ENCODE results near the gene PSMC3IP.
"Not testable (repeated sequence)": the region's sequence is repeated elsewhere in the genome, so short reads cannot be mapped to it uniquely, and the experiment has no call there.

The PSMC3IP gene, protein sequence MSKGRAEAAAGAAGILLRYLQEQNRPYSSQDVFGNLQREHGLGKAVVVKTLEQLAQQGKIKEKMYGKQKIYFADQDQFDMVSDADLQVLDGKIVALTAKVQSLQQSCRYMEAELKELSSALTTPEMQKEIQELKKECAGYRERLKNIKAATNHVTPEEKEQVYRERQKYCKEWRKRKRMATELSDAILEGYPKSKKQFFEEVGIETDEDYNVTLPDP

DNA sequence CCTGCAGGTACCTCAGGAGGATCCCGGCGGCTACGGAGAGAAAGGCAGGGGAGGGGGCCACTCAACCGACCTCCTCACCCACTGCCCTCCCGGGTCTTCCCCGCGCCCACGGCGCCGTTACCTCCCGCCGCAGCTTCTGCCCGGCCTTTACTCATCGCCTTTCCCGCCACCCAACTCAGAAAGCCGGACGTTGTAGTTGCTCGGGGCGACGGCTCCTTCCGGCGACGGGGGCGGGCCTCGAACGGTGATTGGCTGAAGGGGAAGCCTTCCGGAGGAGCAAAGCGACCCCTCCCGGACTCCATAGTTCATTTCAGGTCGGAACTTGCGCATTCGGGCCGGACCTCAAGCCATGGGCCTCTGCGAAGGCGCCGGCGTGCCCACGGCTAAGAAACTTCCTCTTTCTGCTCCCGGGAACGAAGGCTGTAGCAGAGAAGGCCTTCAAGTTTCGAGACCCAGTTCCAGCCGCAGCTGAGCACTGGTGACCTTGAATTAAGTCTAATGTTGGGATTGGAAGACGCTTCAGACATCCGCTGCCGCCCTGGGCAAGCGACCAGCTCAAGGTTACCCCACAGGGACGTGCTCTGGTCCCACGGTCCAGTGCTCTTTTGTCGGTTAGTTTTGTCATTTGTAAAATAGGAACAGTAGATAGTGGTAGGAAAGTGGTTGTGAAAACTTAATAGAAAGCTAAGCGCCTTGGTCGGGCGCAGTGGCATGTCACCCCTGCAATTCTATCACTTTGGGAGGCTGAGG is at the start of gene PSMC3IP:
PSMC3IP (minus strand) TSS at position 198 of the 750 bp plus-strand sequence; CDS start at position 155, 43 bp downstream.
- peak; percentile 96 to 97 for DNase-seq

DNA sequence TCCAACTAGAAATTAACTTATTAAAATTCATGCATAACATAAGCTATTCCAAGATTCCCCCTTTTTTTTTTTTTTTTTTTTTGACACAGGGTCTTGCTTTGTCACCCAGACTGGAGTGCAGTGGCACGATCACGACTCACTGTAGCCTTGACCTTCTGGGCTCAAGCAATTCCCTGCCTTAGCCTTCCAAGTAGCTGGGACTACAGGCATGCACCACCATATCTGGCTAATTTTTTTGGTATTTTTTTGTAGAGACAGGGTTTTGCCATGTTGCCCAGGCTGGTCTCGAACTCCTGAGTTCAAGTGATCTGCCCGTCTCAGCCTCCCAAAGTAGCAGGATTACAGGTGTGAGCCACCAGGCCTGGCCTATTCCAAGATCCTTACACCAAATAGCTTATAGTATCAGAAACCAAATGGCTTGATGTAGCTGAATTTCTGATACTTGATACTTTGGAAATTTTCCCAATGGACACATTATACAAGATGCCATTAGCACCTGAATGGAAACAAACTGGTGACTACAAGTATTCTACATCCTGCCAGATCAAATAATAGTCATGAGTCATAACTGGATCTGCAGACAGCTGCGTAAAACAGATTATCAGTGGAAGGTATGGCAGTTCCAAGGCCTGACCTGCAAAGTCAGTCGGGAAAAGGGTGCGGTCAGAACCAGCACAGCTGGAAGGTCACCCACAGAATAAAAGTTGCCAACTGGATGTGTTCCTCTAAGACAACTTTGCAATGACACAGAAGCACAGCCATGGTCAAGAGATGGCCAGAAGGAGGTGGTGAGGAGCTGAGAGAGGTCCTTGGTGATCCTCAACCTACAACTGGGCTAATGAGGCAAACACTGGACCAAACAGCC is 46.4 kb upstream of the PSMC3IP start:
- no peak for DNase-seq

- no peak for DNase-seq
Observed at GRCh38 chr17:42623271-42623670, 45.7 kb upstream of the PSMC3IP start.

- DNase-seq = not testable (repeated sequence)
Observed at GRCh38 chr17:42621987-42622386, 44.5 kb upstream of the PSMC3IP start.

DNA sequence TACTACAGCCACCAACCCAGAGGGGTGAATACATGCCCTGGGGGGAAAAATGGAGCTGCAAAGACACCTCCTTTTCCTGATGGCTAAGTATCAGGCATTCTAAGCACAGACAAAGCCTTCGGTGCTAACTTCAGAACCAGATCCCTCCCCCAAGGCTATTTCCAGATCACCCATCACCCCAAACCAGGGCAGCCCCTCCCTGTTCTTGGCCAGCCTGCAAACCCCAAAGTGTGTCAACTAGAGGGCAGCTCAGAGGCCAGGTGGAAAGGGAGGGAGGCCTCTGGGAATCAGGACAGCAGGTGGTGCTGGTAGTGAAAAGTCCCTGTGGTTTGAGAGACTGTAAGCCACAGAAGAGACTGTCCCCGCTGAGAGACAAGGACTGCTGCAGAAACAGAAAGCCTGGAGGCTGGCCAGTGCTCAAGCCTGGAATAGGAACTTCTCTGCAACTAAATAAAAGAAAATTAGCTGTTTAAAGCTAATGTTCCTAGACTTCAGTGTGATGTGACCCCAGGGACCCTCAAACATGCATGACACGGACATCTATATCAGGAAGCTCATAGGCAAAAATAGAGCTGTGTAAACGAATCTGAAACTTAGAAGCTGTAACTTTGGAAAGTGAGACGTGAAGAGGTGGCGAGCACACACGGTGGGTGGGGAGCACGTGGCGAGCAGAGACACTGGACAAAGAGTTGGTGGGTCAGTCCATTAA is 41.1 kb upstream of the PSMC3IP start:
- DNase-seq = peak; percentile 1 to 8

DNA sequence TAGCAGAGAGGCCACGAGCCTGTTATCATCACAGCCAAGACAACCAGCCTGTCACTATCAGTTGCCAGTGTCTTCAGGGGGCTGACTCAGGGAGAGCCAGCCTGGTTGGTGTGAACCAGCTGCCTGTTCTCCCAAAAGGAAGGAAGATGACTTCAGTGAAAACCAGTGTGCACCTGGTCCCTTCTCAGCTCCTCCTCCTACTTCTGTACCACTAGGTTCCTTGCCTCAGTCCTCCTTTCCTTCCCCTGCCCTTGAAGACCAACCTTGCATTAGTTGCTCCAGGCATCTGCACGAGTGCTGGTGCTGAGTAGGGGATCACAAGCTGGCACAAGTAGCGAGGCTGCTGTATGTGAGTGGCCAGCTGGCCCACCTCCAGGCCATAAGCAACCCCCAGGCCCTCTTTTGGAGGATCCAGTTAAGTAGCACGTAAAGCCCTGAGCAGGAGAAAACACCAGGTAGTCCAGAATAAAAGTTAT is 40.5 kb upstream of the PSMC3IP start:
- no peak for DNase-seq

DNA sequence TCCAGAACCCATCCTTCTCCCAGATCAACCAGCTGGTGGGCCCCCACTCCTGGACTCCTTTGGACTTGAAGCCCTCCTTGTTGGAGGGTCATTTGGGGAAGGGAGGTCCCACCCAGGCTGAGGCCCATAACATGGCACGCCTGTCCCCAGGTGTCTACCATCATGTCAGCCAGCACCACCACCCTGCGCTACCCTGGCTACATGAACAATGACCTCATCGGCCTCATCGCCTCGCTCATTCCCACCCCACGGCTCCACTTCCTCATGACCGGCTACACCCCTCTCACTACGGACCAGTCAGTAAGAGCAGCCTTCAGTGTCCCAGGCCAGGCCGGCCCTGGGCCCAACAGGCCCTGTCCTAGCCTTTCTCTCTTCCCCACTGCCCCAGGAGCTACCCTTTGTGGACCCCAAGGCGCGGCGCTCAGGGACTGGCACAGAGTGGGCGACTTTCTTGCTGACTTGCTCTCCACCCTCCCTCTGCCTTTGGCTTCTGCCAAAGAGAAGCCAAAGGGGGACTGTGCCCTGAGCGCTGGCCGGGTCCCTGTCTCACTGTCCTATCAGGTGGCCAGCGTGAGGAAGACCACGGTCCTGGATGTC is 36.3 kb upstream of the PSMC3IP start:
- DNase-seq = no peak

DNA sequence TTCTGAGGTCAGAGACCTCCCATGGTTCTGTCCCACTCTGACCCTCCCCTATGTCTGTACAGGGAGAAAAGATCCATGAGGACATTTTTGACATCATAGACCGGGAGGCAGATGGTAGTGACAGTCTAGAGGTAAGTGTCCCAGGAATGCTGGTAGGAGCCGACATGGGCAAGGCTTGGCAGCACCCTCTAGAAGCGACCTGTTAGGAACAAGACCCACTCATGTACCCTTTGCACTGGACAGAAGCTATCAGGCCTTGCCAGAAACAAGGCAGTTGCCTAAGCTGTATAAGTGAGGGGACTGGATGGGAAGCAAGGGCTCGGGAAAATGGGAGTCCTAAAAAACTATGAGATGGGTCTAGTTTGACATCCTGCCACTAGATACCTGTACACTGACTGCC is 34.5 kb upstream of the PSMC3IP start:
- DNase-seq = no peak

DNA sequence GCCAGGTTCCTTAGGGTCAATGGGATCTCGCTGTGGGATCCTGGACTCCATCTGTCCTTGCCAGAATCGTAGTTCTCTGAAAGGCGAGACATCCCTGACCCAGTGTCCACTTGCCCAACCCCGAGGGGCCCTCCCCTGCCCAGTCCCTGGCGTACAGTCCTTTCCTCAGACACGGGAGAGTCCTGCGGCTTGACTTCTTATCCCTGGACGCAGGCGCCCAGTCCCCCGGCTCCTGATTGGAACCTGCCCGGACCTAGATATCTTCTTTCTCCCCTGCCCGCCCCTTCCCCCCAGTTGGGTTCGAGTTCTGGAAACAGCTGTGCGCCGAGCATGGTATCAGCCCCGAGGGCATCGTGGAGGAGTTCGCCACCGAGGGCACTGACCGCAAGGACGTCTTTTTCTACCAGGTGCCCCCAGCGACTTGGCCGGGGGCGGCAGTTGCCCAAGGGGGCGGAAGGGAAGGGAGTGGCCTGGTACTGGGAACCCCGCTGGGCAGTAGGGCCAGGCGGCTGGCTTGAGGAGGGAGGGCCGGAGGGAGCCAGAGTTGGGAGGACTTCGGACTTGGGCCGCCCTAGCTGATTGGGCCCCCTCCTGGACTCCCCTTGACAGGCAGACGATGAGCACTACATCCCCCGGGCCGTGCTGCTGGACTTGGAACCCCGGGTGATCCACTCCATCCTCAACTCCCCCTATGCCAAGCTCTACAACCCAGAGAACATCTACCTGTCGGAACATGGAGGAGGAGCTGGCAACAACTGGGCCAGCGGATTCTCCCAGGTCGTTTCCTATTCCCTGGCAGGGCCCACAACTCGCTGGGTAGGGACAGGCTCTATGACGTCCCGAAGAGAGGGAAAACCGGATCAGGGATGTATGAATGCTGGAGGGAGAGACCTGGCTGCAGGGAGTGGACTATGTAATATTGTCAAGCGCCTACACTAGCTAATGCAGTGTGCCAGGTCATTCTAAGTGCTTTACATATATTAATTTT is 32.6 kb upstream of the PSMC3IP start:
- peak; percentile 30 to 42 for DNase-seq

DNA sequence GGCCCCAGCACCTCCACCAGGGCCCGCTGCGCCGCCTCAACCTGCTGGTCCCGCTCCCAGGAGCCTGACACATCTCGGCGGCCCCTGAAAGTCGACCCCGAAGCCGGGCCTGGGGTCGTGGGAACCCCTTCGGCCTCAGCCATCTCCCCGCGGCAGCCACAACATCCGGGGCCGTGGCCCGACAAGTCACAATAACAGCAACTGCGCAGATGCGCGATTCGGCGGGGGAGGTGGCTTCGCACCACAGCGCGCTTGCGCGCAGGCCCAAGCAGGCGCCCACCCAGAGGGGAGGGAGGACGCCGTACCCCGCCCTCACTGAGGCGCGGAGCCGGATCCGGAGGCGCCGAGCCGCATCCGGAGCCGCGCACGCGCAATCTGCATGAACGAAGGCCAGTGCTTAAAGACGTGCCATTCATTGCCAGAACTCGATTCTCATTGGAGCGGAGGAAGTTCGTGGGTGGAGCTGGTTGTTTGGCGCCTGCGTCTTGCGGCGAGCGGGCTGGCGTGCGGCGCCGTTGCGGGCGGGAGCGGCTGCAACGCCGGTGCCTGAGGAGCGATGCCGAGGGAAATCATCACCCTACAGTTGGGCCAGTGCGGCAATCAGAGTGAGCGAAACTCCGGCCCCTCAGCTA is 31.8 kb upstream of the PSMC3IP start, which contains the start of the genes RETREG3 and TUBG1:
RETREG3 (minus strand) TSS at position 193 of the 632 bp plus-strand sequence; CDS start at position 143, 50 bp downstream.
TUBG1 (plus strand) TSS at position 502 of the 632 bp plus-strand sequence; CDS start at position 557, 55 bp downstream.
- peak; percentile 99 for DNase-seq

GRCh38 chr17:42608305-42609181 is 31.0 kb upstream of the PSMC3IP start:
- DNase-seq = peak in 1 of 2 experiments; percentile 18

DNA sequence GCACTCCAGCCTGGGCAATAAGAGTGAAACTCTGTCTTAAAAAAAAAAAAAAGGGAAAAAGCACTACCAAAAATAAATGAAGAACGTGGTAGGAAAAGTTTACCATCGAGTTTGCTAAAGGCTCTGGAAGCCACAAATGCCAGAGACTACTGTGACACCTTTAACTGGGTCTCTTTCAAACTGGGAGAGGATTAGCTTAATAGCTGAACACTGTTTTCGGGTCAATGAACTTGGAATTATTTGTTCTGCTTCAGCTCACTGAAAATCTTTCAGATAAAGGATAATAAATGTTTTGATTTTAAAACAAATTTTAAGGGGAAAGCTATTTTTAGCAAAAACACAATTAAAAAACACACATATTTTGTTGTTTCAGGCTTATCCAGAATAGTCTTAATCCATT is 30.2 kb upstream of the PSMC3IP start:
- DNase-seq = no peak

DNA sequence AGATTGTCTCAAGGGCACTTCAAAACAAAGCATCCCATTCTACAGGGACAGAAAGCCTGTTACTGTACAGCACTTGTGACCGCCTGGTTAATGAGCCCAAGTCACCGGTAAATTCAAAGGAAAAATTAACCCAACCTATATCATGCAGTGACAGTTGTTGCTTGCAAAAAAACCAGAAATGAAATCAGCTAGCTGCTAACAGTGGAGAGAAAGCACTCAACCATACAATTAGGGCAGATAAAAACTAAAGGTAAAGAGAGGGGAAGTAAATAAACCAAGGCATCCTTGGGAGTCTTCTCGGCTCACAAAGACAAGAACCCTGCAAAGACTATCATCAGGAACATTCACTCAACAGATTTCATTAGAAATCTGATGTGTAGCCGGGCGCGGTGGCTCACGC is 25.8 kb upstream of the PSMC3IP start:
- DNase-seq = no peak

- no peak for DNase-seq
Observed at GRCh38 chr17:42598905-42599304, 21.4 kb upstream of the PSMC3IP start.

GRCh38 chr17:42596386-42596785 is 18.9 kb upstream of the PSMC3IP start:
- no peak for DNase-seq

- no peak for DNase-seq
Observed at GRCh38 chr17:42591411-42591810, 13.9 kb upstream of the PSMC3IP start.

- DNase-seq = no peak
Observed at GRCh38 chr17:42590886-42591285, 13.4 kb upstream of the PSMC3IP start.

GRCh38 chr17:42586514-42587230 is 9.1 kb upstream of the PSMC3IP start:
- no peak for DNase-seq

Data from activated CD4-positive, alpha-beta T cell treated with anti-CD3 and anti-CD28 coated beads, Interleukin-2, amount 50 U/mL, for 48 hours (primary cell).